ENCODE results near the gene ARHGEF2. TPM values are rescaled to one million over a fixed set of nuclear protein-coding genes. Genes with fewer than 3 reads are reported as not detected.

ARHGEF2 gene
- total and polyA plus RNA-seq, 2 of the 13 experiments (the other 11 are each of a cell fraction or from before 2014, with no cell fraction given): 16.1 to 32.1 TPM

DNA sequence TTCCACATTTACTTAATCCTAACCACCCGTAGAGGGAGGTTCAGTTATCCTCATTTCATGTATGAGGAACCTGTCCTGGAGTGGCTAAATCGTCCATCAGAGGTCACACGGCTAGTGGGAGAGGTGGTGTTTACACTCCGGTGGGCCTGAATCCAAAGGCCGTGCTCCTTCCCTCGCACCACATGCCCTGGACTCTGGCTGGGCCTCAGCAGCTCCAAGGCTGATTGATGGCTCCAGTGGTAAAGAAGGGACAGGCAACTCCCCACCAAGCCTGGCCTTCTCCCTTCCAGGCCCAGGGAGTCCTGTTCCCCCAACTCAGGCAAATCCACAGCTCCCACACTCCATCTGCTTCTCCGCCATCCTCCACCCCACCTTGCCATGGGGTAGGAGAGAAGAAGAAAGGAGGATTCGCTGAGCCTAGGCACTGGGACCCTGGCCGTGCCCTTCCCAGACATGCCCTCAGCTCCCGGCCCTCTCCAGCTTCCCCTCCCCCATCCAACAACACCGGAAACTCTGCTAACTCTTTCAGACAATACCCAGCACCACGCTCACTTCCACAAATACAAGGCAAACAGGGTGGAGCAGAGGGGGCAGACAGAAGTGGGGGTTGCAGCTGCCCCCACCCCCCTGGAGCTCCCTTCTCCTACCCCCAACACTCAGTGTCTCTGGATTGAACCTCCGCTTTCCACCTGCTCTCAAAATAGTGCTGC, 10.9 kb downstream of the ARHGEF2 start (continued):
- TF ChIP-seq, protein P1, sequence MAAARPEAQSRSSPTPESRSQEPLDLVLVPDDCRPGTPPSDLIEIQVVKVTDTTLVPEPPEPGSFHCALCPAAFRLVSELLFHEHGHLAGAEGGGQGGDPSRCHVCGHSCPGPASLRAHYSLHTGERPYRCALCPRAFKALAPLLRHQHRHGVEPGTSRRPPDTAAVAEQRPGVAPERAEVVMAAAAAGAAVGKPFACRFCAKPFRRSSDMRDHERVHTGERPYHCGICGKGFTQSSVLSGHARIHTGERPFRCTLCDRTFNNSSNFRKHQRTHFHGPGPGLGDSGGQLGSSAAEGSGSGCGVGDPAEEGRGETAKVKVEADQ (CRISPR knock-in tag; IDR thresholded peaks at IDR 0.05; ENCODE audit: borderline replicate concordance): 0 out of 2 replicates have a peak, but pooled peaks have one; percentile 61
- 0 out of 2 replicates have a peak, but pooled peaks have one; percentile 63 for TF ChIP-seq NR2F2 (IDR thresholded peaks at IDR 0.05; ENCODE audit: borderline replicate concordance, low read depth)
- TF ChIP-seq GPBP1L1 (CRISPR knock-in tag; IDR thresholded peaks at IDR 0.05): no peak
- TF ChIP-seq MTF2 (CRISPR knock-in tag; IDR thresholded peaks at IDR 0.05; ENCODE audit: borderline replicate concordance): no peak
- no peak for TF ChIP-seq E2F2 (CRISPR knock-in tag; IDR thresholded peaks at IDR 0.05; ENCODE audit: borderline replicate concordance)
- TF ChIP-seq MYNN (CRISPR knock-in tag; IDR thresholded peaks at IDR 0.05; ENCODE audit: low read depth): no peak
- TF ChIP-seq ZNF414 (CRISPR knock-in tag; IDR thresholded peaks at IDR 0.05): peak; percentile 27; the same call in 1 of the 2 replicates
- no peak for TF ChIP-seq ZNF768 (CRISPR knock-in tag; IDR thresholded peaks at IDR 0.05)
- TF ChIP-seq TAF1 (CRISPR knock-in tag; IDR thresholded peaks at IDR 0.05): no peak
- TF ChIP-seq ZXDC (CRISPR knock-in tag; IDR thresholded peaks at IDR 0.05): no peak; the same call in 1 of the 2 replicates
- peak; percentile 58; the same call in 1 of the 2 replicates for TF ChIP-seq DMAP1 (CRISPR knock-in tag; IDR thresholded peaks at IDR 0.05)
- no peak for TF ChIP-seq RFXANK (CRISPR knock-in tag; IDR thresholded peaks at IDR 0.05)
- TF ChIP-seq, protein P2, sequence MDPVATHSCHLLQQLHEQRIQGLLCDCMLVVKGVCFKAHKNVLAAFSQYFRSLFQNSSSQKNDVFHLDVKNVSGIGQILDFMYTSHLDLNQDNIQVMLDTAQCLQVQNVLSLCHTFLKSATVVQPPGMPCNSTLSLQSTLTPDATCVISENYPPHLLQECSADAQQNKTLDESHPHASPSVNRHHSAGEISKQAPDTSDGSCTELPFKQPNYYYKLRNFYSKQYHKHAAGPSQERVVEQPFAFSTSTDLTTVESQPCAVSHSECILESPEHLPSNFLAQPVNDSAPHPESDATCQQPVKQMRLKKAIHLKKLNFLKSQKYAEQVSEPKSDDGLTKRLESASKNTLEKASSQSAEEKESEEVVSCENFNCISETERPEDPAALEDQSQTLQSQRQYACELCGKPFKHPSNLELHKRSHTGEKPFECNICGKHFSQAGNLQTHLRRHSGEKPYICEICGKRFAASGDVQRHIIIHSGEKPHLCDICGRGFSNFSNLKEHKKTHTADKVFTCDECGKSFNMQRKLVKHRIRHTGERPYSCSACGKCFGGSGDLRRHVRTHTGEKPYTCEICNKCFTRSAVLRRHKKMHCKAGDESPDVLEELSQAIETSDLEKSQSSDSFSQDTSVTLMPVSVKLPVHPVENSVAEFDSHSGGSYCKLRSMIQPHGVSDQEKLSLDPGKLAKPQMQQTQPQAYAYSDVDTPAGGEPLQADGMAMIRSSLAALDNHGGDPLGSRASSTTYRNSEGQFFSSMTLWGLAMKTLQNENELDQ (CRISPR knock-in tag; IDR thresholded peaks at IDR 0.05; ENCODE audit: borderline replicate concordance): no peak
- no peak for TF ChIP-seq TCF7L2 (IDR thresholded peaks at IDR 0.05; ENCODE audit: low read depth, low read length)
- TF ChIP-seq TGIF2 (CRISPR knock-in tag; IDR thresholded peaks at IDR 0.05): peak; percentile 40; the same call in 1 of the 2 replicates
- TF ChIP-seq ZNF605 (CRISPR knock-in tag; IDR thresholded peaks at IDR 0.05): peak; percentile 57
- TF ChIP-seq KLF9 (CRISPR knock-in tag; IDR thresholded peaks at IDR 0.05; ENCODE audit: low read depth): 0 out of 2 replicates have a peak, but pooled peaks have one; percentile 47
- no peak for TF ChIP-seq SMARCE1 (IDR thresholded peaks at IDR 0.05; ENCODE audit: borderline replicate concordance)
- no peak for TF ChIP-seq ZNF260 (CRISPR knock-in tag; IDR thresholded peaks at IDR 0.05; ENCODE audit: borderline replicate concordance, low read depth)
- no peak for TF ChIP-seq ZNF616 (CRISPR knock-in tag; IDR thresholded peaks at IDR 0.05; ENCODE audit: low read depth)
- no peak for TF ChIP-seq ZNF468 (CRISPR knock-in tag; IDR thresholded peaks at IDR 0.05)

Measured in HepG2 (cell line).